H9 (cell line): Measurements from ENCODE around the gene MYO1E. TPM values are rescaled to one million over a fixed set of nuclear protein-coding genes. Genes with fewer than 3 reads are reported as not detected.
"Not testable (repeated sequence)": the region's sequence is repeated elsewhere in the genome, so short reads cannot be mapped to it uniquely, and the experiment has no call there.

Source experiments
- DNase-seq: peaks from one replicate; pipeline ENCODE4 v3.0.0-alpha.2; 2017
- H2AFZ ChIP-seq: one replicate; pipeline ENCODE4 v1.6.1; 2013; ENCODE audit warnings: mild to moderate bottlenecking, low read length, control low read depth, moderate library complexity
- H2AK5ac ChIP-seq: 2 replicates; pipeline ENCODE4 v1.6.1; 2013; ENCODE audit warnings: low read length, control low read depth, mixed read lengths; ENCODE audit not compliant: insufficient read length
- H2BK120ac ChIP-seq: one replicate; pipeline ENCODE4 v1.6.1; 2013; ENCODE audit warnings: low read depth, mild to moderate bottlenecking, low read length, control low read depth, inconsistent platforms; ENCODE audit not compliant: poor library complexity, severe bottlenecking
- H2BK12ac ChIP-seq: 2 replicates; pipeline ENCODE4 v1.6.1; 2013; ENCODE audit warnings: low read length, control low read depth, mixed read lengths, low read depth; ENCODE audit not compliant: insufficient read length
- H2BK15ac ChIP-seq: 2 replicates; pipeline ENCODE4 v1.6.1; 2013; ENCODE audit warnings: low read depth, low read length, control low read depth
- H2BK20ac ChIP-seq: one replicate; pipeline ENCODE4 v1.6.1; 2013; ENCODE audit warnings: low read depth, mild to moderate bottlenecking, low read length, control low read depth, inconsistent platforms; ENCODE audit not compliant: poor library complexity, severe bottlenecking
- H2BK5ac ChIP-seq: 2 replicates; pipeline ENCODE4 v1.6.1; 2013; ENCODE audit warnings: low read length, control low read depth, mixed read lengths; ENCODE audit not compliant: insufficient read length
- H3K14ac ChIP-seq: 2 replicates; pipeline ENCODE4 v1.6.1; 2013; ENCODE audit warnings: low read length, control low read depth; ENCODE audit not compliant: insufficient read depth
- H3K18ac ChIP-seq: 2 replicates; pipeline ENCODE4 v1.6.1; 2013; ENCODE audit warnings: low read depth, mild to moderate bottlenecking, mixed read lengths, low read length, control low read depth; ENCODE audit not compliant: insufficient read length
- H3K23ac ChIP-seq: 2 replicates; pipeline ENCODE4 v1.6.1; 2013; ENCODE audit warnings: low read length, control low read depth, mixed read lengths, low read depth; ENCODE audit not compliant: insufficient read length
- H3K23me2 ChIP-seq: 2 replicates; pipeline ENCODE4 v1.6.1; 2013; ENCODE audit warnings: low read depth, mild to moderate bottlenecking, mixed read lengths, low read length, control low read depth; ENCODE audit not compliant: insufficient read length, poor library complexity, severe bottlenecking
- H3K27ac ChIP-seq: 2 replicates; pipeline ENCODE4 v1.5.1; 2013; ENCODE audit warnings: low read length, control low read depth, mixed read lengths, low read depth; ENCODE audit not compliant: insufficient read length
- H3K27me3 ChIP-seq: 2 replicates; pipeline ENCODE4 v1.6.1; 2013; ENCODE audit warnings: low read length, control low read depth, inconsistent platforms; ENCODE audit not compliant: insufficient read depth
- H3K4ac ChIP-seq: 2 replicates; pipeline ENCODE4 v1.6.1; 2013; ENCODE audit warnings: low read depth, mild to moderate bottlenecking, control low read depth, inconsistent platforms, low read length, moderate library complexity
- H3K4me1 ChIP-seq: 2 replicates; pipeline ENCODE4 v1.6.1; 2013; ENCODE audit warnings: low read length, control low read depth, inconsistent platforms; ENCODE audit not compliant: insufficient read depth
- H3K4me2 ChIP-seq: 2 replicates; pipeline ENCODE4 v1.6.1; 2013; ENCODE audit warnings: low read length, control low read depth, mixed read lengths; ENCODE audit not compliant: insufficient read length, insufficient read depth
- H3K56ac ChIP-seq: 2 replicates; pipeline ENCODE4 v1.6.1; 2013; ENCODE audit warnings: low read depth, mild to moderate bottlenecking, mixed read lengths, low read length, control low read depth; ENCODE audit not compliant: insufficient read length
- H3K79me1 ChIP-seq: 2 replicates; pipeline ENCODE4 v1.6.1; 2013; ENCODE audit warnings: low read depth, mild to moderate bottlenecking, moderate library complexity, low read length, control low read depth, inconsistent platforms; ENCODE audit not compliant: insufficient read depth, poor library complexity, severe bottlenecking
- H3K79me2 ChIP-seq: 2 replicates; pipeline ENCODE4 v1.6.1; 2013; ENCODE audit warnings: low read length, control low read depth, inconsistent platforms; ENCODE audit not compliant: insufficient read depth
- H3K9ac ChIP-seq: 2 replicates; pipeline ENCODE4 v1.6.1; 2013; ENCODE audit warnings: low read length, control low read depth, mixed read lengths; ENCODE audit not compliant: insufficient read length; ENCODE audit errors: extremely low read depth
- H3K9me3 ChIP-seq: one replicate; pipeline ENCODE4 v1.6.1; 2013; ENCODE audit warnings: low read depth, low read length, inconsistent platforms; ENCODE audit not compliant: control insufficient read depth
- H3T11ph ChIP-seq: one replicate; pipeline ENCODE4 v1.6.1; 2013; ENCODE audit warnings: mild to moderate bottlenecking, low read length, control low read depth, inconsistent platforms
- H4K20me1 ChIP-seq: one replicate; pipeline ENCODE4 v1.6.1; 2013; ENCODE audit not compliant: control insufficient read depth, insufficient read length, insufficient read depth
- H4K5ac ChIP-seq: 2 replicates; pipeline ENCODE4 v1.6.1; 2013; ENCODE audit warnings: low read depth, mild to moderate bottlenecking, mixed read lengths, low read length, control low read depth; ENCODE audit not compliant: insufficient read length
- H4K8ac ChIP-seq: replicated peaks from 2 replicates; pipeline ENCODE4 v1.6.1; 2013; ENCODE audit warnings: low read length, control low read depth, mixed read lengths, low read depth; ENCODE audit not compliant: insufficient read length
- H4K91ac ChIP-seq: 2 replicates; pipeline ENCODE4 v1.6.1; 2013; ENCODE audit warnings: low read depth, mild to moderate bottlenecking, moderate library complexity, mixed read lengths, low read length, control low read depth; ENCODE audit not compliant: insufficient read length
- H3K27ac Mint-ChIP-seq, 3 experiments: 2 replicates in 2 of 3; 3 replicates in 1 of 3; pipeline ENCODE4 v1.8.0; 2020 to 2021; ENCODE audit warnings: mixed read lengths in 3 of 3, mild to moderate bottlenecking in 1 of 3, moderate library complexity in 1 of 3
- H3K27me3 Mint-ChIP-seq: 2 replicates; pipeline ENCODE4 v1.8.0; 2021; ENCODE audit warnings: low read depth, mild to moderate bottlenecking, moderate library complexity, mixed read lengths
- H3K36me3 Mint-ChIP-seq, 3 experiments: 2 replicates in 2 of 3; 3 replicates in 1 of 3; pipeline ENCODE4 v1.8.0; 2020 to 2021; ENCODE audit warnings: low read depth in 3 of 3, mixed read lengths in 3 of 3; ENCODE audit not compliant: insufficient read depth in 1 of 3
- H3K4me1 Mint-ChIP-seq, 2 experiments: 2 replicates each; pipeline ENCODE4 v1.8.0; 2020; ENCODE audit warnings: mixed read lengths in 2 of 2
- H3K4me3 Mint-ChIP-seq, 2 experiments: 2 replicates in 1 of 2; 3 replicates in 1 of 2; pipeline ENCODE4 v1.8.0; 2020 to 2021; ENCODE audit warnings: mild to moderate bottlenecking in 2 of 2, mixed read lengths in 2 of 2, moderate library complexity in 1 of 2
- H3K9me3 Mint-ChIP-seq, 2 experiments: 2 replicates in 1 of 2; 3 replicates in 1 of 2; pipeline ENCODE4 v1.8.0; 2020; ENCODE audit warnings: mild to moderate bottlenecking in 2 of 2, mixed read lengths in 2 of 2, moderate library complexity in 1 of 2
- whole genome bisulfite sequencing: extraction: QIAGEN DNeasy Blood & Tissue Kit; methylation state at CpG from one replicate; pipeline ENCODE4 v1.1.7; 2013; ENCODE audit warnings: missing lambda C conversion rate, low lambda C conversion rate, mixed read lengths; ENCODE audit not compliant: insufficient read length; ENCODE audit errors: extremely low coverage; 5-methylcytosine and 5-hydroxymethylcytosine counted together
- total RNA-seq: library from RNA; stranded (reverse); gene quantifications from 2 replicates; pipeline ENCODE4 v1.2.1, GENCODE V29; 2021
- TF ChIP-seq, protein P1 (sequence below): fragments of 200-600 bp; sonication (generic); conservative IDR thresholded peaks from 3 replicates; pipeline ENCODE4 v1.8.0; 2021; ENCODE audit warnings: antibody characterized with exemption, mild to moderate bottlenecking

The MYO1E gene
- total RNA-seq, 1 experiment from 2014 or later: 235 TPM

DNA sequence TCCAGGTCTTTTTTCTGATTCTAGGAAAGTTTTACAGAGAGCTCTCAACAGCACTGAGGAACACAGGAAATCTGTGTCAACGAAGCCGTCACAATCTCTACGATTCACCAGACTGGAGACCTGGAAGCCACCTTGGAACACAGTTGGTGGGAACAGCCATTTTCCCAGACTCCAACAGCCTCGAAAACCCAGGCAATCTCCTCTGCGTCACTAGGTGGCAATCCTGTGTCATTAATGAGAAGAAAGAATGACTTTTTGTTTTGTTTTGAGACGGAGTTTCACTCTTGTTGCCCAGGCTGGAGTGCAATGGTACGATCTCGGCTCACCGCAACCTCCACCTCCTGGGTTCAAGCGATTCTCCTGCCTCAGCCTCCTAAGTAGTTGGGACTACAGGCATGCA lies 228.1 kb downstream of the MYO1E start:
- not testable (repeated sequence) for H3K4me1 ChIP-seq, H3K23me2 ChIP-seq, H3K27me3 Mint-ChIP-seq, H3K27ac ChIP-seq, H3K4me3 Mint-ChIP-seq, H4K5ac ChIP-seq, H4K91ac ChIP-seq, H2BK5ac ChIP-seq, H2BK20ac ChIP-seq, H3K27me3 ChIP-seq, H3K18ac ChIP-seq, H3K9me3 Mint-ChIP-seq, DNase-seq, H3K14ac ChIP-seq, H2BK12ac ChIP-seq, H3K4ac ChIP-seq, H2AK5ac ChIP-seq, H2BK120ac ChIP-seq, H4K8ac ChIP-seq, H4K20me1 ChIP-seq, H3K9me3 ChIP-seq, H3K4me2 ChIP-seq, H2BK15ac ChIP-seq, H3K23ac ChIP-seq, H3K9ac ChIP-seq, H3T11ph ChIP-seq, H3K56ac ChIP-seq, H3K79me1 ChIP-seq, H2AFZ ChIP-seq, H3K79me2 ChIP-seq
- Mint-ChIP-seq H3K36me3 (peaks cover 12 to 76% (median 46%) of the 10 kb centered on the region in 3 experiments; a peak in 6 of 7 replicates), H3K4me1 (peaks cover 22 to 32% of the 10 kb centered on the region in 2 experiments), H3K27ac (peak overlapping the region in 2 of 3 experiments; percentile 23 to 31; a peak in 1 of 7 replicates)
- TF ChIP-seq, protein P1, sequence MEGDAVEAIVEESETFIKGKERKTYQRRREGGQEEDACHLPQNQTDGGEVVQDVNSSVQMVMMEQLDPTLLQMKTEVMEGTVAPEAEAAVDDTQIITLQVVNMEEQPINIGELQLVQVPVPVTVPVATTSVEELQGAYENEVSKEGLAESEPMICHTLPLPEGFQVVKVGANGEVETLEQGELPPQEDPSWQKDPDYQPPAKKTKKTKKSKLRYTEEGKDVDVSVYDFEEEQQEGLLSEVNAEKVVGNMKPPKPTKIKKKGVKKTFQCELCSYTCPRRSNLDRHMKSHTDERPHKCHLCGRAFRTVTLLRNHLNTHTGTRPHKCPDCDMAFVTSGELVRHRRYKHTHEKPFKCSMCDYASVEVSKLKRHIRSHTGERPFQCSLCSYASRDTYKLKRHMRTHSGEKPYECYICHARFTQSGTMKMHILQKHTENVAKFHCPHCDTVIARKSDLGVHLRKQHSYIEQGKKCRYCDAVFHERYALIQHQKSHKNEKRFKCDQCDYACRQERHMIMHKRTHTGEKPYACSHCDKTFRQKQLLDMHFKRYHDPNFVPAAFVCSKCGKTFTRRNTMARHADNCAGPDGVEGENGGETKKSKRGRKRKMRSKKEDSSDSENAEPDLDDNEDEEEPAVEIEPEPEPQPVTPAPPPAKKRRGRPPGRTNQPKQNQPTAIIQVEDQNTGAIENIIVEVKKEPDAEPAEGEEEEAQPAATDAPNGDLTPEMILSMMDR: peak; percentile 48; the same call in 2 of the 3 replicates
- no CpG with 5 or more reads among the region's 10 CpGs for WGBS
